ENCODE results near the gene RAB23.

The RAB23 gene

GRCh38 chr6:57221936-57222742, at the start of gene RAB23:
RAB23 (minus strand) TSS chr6:57222307; CDS start chr6:57210380, 11,927 bp downstream.
- TF ChIP-seq CTCF (IDR thresholded peaks at IDR 0.05; ENCODE audit: low read depth, low read length), result no peak
- peak; percentile 85 to 88 for DNase-seq (ENCODE audit: low read depth in 2 of 2)
- peak within 1 kb of the TSS; percentile 86 to 98 for H3K4me3 ChIP-seq (replicated peaks in 1 of 2; ENCODE audit: low read depth in 2 of 2, low read length in 2 of 2)

- H3K4me3 ChIP-seq (replicated peaks in 1 of 2; ENCODE audit: low read depth in 2 of 2, low read length in 2 of 2), result no peak overlapping the region
- DNase-seq (ENCODE audit: low read depth in 2 of 2), result no peak
- no peak for TF ChIP-seq CTCF (IDR thresholded peaks at IDR 0.05; ENCODE audit: low read depth, low read length)
These were observed 46.2 kb upstream of the RAB23 start for GRCh38 chr6:57268294-57268640.

- peak; percentile 59 for TF ChIP-seq CTCF (IDR thresholded peaks at IDR 0.05; ENCODE audit: low read depth, low read length)
- no peak overlapping the region for H3K4me3 ChIP-seq (replicated peaks in 1 of 2; ENCODE audit: low read depth in 2 of 2, low read length in 2 of 2)
- peak; percentile 96 to 100 for DNase-seq (ENCODE audit: low read depth in 2 of 2)
These were observed 45.6 kb upstream of the RAB23 start for GRCh38 chr6:57267586-57268293.

- peak; percentile 42 to 88 for DNase-seq (ENCODE audit: low read depth in 2 of 2)
- TF ChIP-seq CTCF (IDR thresholded peaks at IDR 0.05; ENCODE audit: low read depth, low read length), result no peak
- H3K4me3 ChIP-seq (replicated peaks in 1 of 2; ENCODE audit: low read depth in 2 of 2, low read length in 2 of 2), result no peak overlapping the region
These were observed 43.7 kb upstream of the RAB23 start for GRCh38 chr6:57265755-57266221.

DNA sequence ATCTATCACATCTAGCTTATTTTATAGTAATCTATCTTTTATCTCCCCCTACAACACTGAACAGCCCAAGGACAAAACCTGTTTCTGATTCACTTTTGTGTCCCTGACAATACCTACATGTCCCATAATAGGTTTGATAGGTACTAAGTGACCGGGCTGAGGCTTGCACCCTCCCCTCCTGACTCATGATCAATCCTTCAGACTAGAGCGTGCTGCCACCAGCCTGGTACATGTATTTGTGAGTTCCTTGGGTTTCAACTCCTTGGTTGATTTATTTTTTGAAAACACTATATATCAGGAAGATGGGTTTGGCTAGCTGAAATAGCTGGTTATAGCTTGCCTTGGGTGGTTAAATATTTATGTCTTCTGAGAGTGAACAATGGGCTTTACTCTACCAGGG, 41.6 kb upstream of the RAB23 start:
- no peak for DNase-seq (ENCODE audit: low read depth in 2 of 2)
- no peak for TF ChIP-seq CTCF (IDR thresholded peaks at IDR 0.05; ENCODE audit: low read depth, low read length)

DNA sequence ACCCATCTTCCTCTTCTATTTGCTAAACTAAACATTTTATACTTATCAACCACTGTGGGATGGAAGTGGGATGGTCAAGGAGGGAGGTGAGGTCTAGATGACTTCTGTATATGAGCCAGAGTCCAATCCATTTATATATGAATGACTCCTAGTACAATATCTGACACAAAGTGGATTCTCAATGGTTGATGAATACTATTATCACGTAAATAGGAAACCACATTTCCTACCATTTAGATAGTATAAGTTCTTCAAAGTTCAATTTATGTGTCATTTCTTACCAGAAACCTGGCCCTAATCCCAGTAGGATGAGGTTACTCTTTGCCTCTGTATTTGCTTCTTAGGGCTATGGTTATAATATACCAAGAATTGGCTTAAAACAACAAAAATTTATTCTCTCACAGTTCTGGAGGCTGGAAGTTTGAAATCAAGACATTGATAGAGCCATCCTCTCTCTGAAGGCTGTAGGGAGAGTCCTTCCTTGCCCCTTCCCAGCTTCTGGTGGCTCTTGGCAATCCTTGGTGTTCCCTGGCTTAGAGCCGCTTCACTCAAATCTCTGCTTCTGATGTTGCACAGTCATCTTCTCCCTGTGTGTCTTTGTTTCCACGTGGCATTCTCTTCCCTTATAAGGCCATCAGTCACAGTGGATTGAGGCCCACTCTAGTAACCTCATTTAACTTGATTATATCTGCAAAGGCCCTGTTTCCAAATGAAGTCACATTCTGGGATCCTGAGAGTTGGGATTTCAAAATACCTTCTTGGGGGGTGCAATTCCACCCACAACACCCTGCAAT, 41.0 kb upstream of the RAB23 start:
- peak; percentile 90 to 97 for DNase-seq (ENCODE audit: low read depth in 2 of 2)
- no peak for TF ChIP-seq CTCF (IDR thresholded peaks at IDR 0.05; ENCODE audit: low read depth, low read length)
- peak overlapping the region in 1 of 2 donors; percentile 2 for H3K4me3 ChIP-seq (replicated peaks in 1 of 2; ENCODE audit: low read depth in 2 of 2, low read length in 2 of 2)

More for the DNA sequence above, 41.6 kb upstream of the RAB23 start:
- no peak overlapping the region for H3K4me3 ChIP-seq (replicated peaks in 1 of 2; ENCODE audit: low read depth in 2 of 2, low read length in 2 of 2)
